ENCODE measurements around the gene CATSPERE. TPM values are rescaled to one million over a fixed set of nuclear protein-coding genes. Genes with fewer than 3 reads are reported as not detected.

Gene CATSPERE
- total and polyA plus RNA-seq, 4 donors: 0.18 to 2.2 (median 1.3) TPM

DNA sequence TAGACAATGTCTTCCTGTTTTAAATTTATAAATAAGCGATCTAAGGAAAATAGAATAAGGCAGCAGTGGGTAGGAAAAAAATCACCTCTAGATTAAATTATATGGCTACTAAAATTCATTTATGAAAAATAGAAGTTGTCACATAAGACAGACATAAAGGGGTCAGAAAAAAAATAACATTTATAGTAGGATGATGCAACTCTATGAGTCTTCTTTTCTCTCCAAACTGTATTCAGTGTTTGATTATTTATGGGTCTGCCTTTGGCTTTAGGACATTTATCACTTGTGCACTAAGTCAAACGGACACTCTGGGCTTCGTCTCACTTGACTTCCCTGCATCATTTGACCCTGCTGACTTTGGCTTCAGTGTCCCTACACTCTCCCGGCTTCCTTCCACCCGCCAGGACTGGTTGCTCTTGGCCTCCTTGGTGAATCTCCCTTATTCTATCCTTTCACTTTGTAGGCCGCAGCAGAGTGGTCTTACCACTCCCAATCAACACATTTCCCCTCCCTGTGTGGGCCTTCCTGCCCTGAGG lies 144.8 kb downstream of the CATSPERE start:
- H3K27me3 ChIP-seq (ENCODE audit: control insufficient read depth in 1 of 2, insufficient read depth in 2 of 2, low read length in 1 of 2): no peaks in the 10 kb centered on the region
- no peaks in the 10 kb centered on the region for H3K4me1 ChIP-seq (ENCODE audit: control insufficient read depth in 1 of 2, insufficient read depth in 2 of 2, low read length in 2 of 2)
- H3K36me3 ChIP-seq (ENCODE audit: control insufficient read depth in 1 of 2, insufficient read depth in 2 of 2, low read length in 1 of 2): no peaks in the 10 kb centered on the region
- H3K4me3 ChIP-seq (ENCODE audit: low read length in 2 of 2): no peak overlapping the region
- H3K9me3 ChIP-seq (ENCODE audit: control insufficient read depth, low read length): no peaks in the 10 kb centered on the region
- 83 to 85% methylated on average over 6 of the region's 6 CpGs for WGBS, 2 donors
- DNase-seq: no peak
- ATAC-seq (ENCODE audit: low FRiP score): no peak
- H3K27ac ChIP-seq (ENCODE audit: low read depth in 1 of 2, low read length in 2 of 2): no peak overlapping the region
- intact Hi-C loops (cut with DNase I): no loop called here

GRCh38 chr1:244614113-244614836 lies 153.2 kb downstream of the CATSPERE start:
- ATAC-seq (ENCODE audit: low FRiP score): no peak
- Histone ChIP-seq H3K36me3 (ENCODE audit: control insufficient read depth in 1 of 2, insufficient read depth in 2 of 2, low read length in 1 of 2) (no peaks in the 10 kb centered on the region), H3K4me3 (ENCODE audit: low read length in 2 of 2) (no peak overlapping the region), H3K27me3 (ENCODE audit: control insufficient read depth in 1 of 2, insufficient read depth in 2 of 2, low read length in 1 of 2) (no peaks in the 10 kb centered on the region), H3K4me1 (ENCODE audit: control insufficient read depth in 1 of 2, insufficient read depth in 2 of 2, low read length in 2 of 2) (no peaks in the 10 kb centered on the region), H3K9me3 (ENCODE audit: control insufficient read depth, low read length) (no peaks in the 10 kb centered on the region), H3K27ac (ENCODE audit: low read depth in 1 of 2, low read length in 2 of 2) (no peak overlapping the region)
- DNase-seq: no peak
- intact Hi-C loops (cut with DNase I): no loop called here
- 76 to 77% methylated on average over 9 of the region's 9 CpGs for WGBS, 2 donors

- WGBS, 2 donors: 42 to 43% methylated on average over 3 of the region's 3 CpGs
- Histone ChIP-seq H3K36me3 (ENCODE audit: control insufficient read depth in 1 of 2, insufficient read depth in 2 of 2, low read length in 1 of 2) (no peaks in the 10 kb centered on the region), H3K4me3 (ENCODE audit: low read length in 2 of 2) (no peak overlapping the region), H3K9me3 (ENCODE audit: control insufficient read depth, low read length) (no peaks in the 10 kb centered on the region), H3K4me1 (ENCODE audit: control insufficient read depth in 1 of 2, insufficient read depth in 2 of 2, low read length in 2 of 2) (no peaks in the 10 kb centered on the region), H3K27me3 (ENCODE audit: control insufficient read depth in 1 of 2, insufficient read depth in 2 of 2, low read length in 1 of 2) (no peaks in the 10 kb centered on the region), H3K27ac (ENCODE audit: low read depth in 1 of 2, low read length in 2 of 2) (no peak overlapping the region)
- intact Hi-C loops (cut with DNase I): no loop called here
- ATAC-seq (ENCODE audit: low FRiP score) (no peak), DNase-seq (no peak)
Observed at GRCh38 chr1:244614879-244615278, 153.8 kb downstream of the CATSPERE start.

DNA sequence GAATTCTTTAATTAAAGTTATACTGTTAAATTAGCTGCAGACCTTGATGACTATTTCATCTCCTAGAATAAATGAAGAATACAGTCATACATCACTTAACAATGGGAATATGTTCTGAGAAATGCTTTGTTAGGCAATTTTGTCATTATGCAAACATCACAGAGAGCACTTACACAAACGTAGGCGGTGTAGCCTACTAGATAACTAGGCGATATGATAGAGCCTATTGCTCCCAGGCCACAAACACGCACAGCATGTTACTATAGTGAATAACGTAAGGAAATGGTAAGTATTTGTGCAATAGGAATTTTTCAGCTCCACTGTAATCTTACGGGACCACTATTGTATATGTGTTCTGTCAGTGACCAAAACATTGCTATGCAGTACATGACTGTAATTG lies 154.2 kb downstream of the CATSPERE start:
- Histone ChIP-seq H3K27ac (ENCODE audit: low read depth in 1 of 2, low read length in 2 of 2) (no peak overlapping the region), H3K27me3 (ENCODE audit: control insufficient read depth in 1 of 2, insufficient read depth in 2 of 2, low read length in 1 of 2) (no peaks in the 10 kb centered on the region), H3K9me3 (ENCODE audit: control insufficient read depth, low read length) (no peaks in the 10 kb centered on the region), H3K4me3 (ENCODE audit: low read length in 2 of 2) (no peak overlapping the region), H3K36me3 (ENCODE audit: control insufficient read depth in 1 of 2, insufficient read depth in 2 of 2, low read length in 1 of 2) (no peaks in the 10 kb centered on the region), H3K4me1 (ENCODE audit: control insufficient read depth in 1 of 2, insufficient read depth in 2 of 2, low read length in 2 of 2) (no peaks in the 10 kb centered on the region)
- no peak for ATAC-seq (ENCODE audit: low FRiP score)
- intact Hi-C loops (cut with DNase I): no loop called here
- no peak for DNase-seq
- 88 to 91% methylated on average over 6 of the region's 6 CpGs for WGBS, 2 donors

GRCh38 chr1:244626709-244627108 lies 165.6 kb downstream of the CATSPERE start:
- no peaks in the 10 kb centered on the region for H3K9me3 ChIP-seq (ENCODE audit: control insufficient read depth, low read length)
- H3K4me1 ChIP-seq (ENCODE audit: control insufficient read depth in 1 of 2, insufficient read depth in 2 of 2, low read length in 2 of 2): no peaks in the 10 kb centered on the region
- intact Hi-C loops (cut with DNase I): no loop called here
- no peak overlapping the region for H3K4me3 ChIP-seq (ENCODE audit: low read length in 2 of 2)
- H3K27me3 ChIP-seq (ENCODE audit: control insufficient read depth in 1 of 2, insufficient read depth in 2 of 2, low read length in 1 of 2): no peaks in the 10 kb centered on the region
- ATAC-seq (ENCODE audit: low FRiP score): no peak
- H3K36me3 ChIP-seq (ENCODE audit: control insufficient read depth in 1 of 2, insufficient read depth in 2 of 2, low read length in 1 of 2): no peaks in the 10 kb centered on the region
- H3K27ac ChIP-seq (ENCODE audit: low read depth in 1 of 2, low read length in 2 of 2): no peak overlapping the region
- DNase-seq: no peak
- 77 to 88% methylated on average over 4 of the region's 4 CpGs for WGBS, 2 donors

DNA sequence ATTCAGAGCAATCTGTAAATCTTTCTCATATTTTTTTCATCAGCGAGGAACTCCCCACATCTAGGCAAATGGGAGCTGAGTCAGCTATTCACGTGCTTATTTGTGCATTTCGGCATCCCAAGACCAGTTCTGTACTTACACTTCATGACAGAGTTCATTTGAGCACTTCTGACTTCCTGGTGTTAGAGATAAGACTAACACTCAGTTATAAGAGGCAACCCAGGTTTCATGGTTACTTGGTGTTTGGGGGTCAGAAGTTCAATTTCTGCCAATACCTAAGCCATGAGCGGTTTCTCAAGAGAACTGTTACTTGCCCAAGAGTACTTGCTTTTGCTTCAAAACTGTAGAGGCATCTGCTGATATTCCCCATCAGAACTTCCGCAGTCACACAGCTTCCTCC lies 167.7 kb downstream of the CATSPERE start:
- DNase-seq: no peak
- Histone ChIP-seq H3K36me3 (ENCODE audit: control insufficient read depth in 1 of 2, insufficient read depth in 2 of 2, low read length in 1 of 2) (no peaks in the 10 kb centered on the region), H3K27me3 (ENCODE audit: control insufficient read depth in 1 of 2, insufficient read depth in 2 of 2, low read length in 1 of 2) (no peaks in the 10 kb centered on the region), H3K9me3 (ENCODE audit: control insufficient read depth, low read length) (no peaks in the 10 kb centered on the region), H3K27ac (ENCODE audit: low read depth in 1 of 2, low read length in 2 of 2) (no peak overlapping the region), H3K4me1 (ENCODE audit: control insufficient read depth in 1 of 2, insufficient read depth in 2 of 2, low read length in 2 of 2) (no peaks in the 10 kb centered on the region), H3K4me3 (ENCODE audit: low read length in 2 of 2) (no peak overlapping the region)
- WGBS, 2 donors: 74 to 84% methylated on average over 5 of the region's 5 CpGs
- no peak for ATAC-seq (ENCODE audit: low FRiP score)
- intact Hi-C loops (cut with DNase I): no loop called here

DNA sequence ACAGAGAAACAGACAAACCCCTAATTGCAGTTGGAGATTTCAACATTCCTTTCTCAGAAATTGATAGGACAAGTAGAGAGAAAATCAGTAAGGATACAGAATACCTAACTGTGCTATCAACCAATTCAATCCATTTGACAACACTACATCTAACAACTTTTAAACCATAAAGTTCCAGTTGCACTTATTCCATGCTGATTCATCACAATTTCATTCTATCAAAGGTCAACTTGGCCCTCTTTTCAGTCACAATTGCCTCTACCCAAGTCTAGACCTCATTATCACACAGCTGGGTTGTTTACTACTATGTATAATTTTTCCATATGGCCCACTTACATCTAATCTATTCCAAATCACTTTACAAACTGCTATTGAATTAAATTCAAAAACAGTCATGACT lies 172.1 kb downstream of the CATSPERE start:
- DNase-seq: no peak
- Histone ChIP-seq H3K27me3 (ENCODE audit: control insufficient read depth in 1 of 2, insufficient read depth in 2 of 2, low read length in 1 of 2) (no peaks in the 10 kb centered on the region), H3K9me3 (ENCODE audit: control insufficient read depth, low read length) (no peaks in the 10 kb centered on the region), H3K27ac (ENCODE audit: low read depth in 1 of 2, low read length in 2 of 2) (no peak overlapping the region), H3K36me3 (ENCODE audit: control insufficient read depth in 1 of 2, insufficient read depth in 2 of 2, low read length in 1 of 2) (no peaks in the 10 kb centered on the region), H3K4me1 (ENCODE audit: control insufficient read depth in 1 of 2, insufficient read depth in 2 of 2, low read length in 2 of 2) (no peaks in the 10 kb centered on the region), H3K4me3 (ENCODE audit: low read length in 2 of 2) (no peak overlapping the region)
- no peak for ATAC-seq (ENCODE audit: low FRiP score)
- intact Hi-C loops (cut with DNase I): no loop called here

GRCh38 chr1:244634546-244634945 lies 173.5 kb downstream of the CATSPERE start:
- 91 to 95% methylated on average over 6 of the region's 6 CpGs for WGBS, 2 donors

GRCh38 chr1:244636488-244637259 lies 175.6 kb downstream of the CATSPERE start:
- Histone ChIP-seq H3K4me3 (ENCODE audit: low read length in 2 of 2) (no peak overlapping the region), H3K4me1 (ENCODE audit: control insufficient read depth in 1 of 2, insufficient read depth in 2 of 2, low read length in 2 of 2) (no peaks in the 10 kb centered on the region), H3K27ac (ENCODE audit: low read depth in 1 of 2, low read length in 2 of 2) (no peak overlapping the region), H3K27me3 (ENCODE audit: control insufficient read depth in 1 of 2, insufficient read depth in 2 of 2, low read length in 1 of 2) (no peaks in the 10 kb centered on the region), H3K36me3 (ENCODE audit: control insufficient read depth in 1 of 2, insufficient read depth in 2 of 2, low read length in 1 of 2) (no peaks in the 10 kb centered on the region), H3K9me3 (ENCODE audit: control insufficient read depth, low read length) (no peaks in the 10 kb centered on the region)
- ATAC-seq (ENCODE audit: low FRiP score) (no peak), DNase-seq (no peak)
- intact Hi-C loops (cut with DNase I): no loop called here
- WGBS, 2 donors: 89 to 91% methylated on average over 10 of the region's 10 CpGs

More at GRCh38 chr1:244634546-244634945, 173.5 kb downstream of the CATSPERE start:
- Histone ChIP-seq H3K4me1 (ENCODE audit: control insufficient read depth in 1 of 2, insufficient read depth in 2 of 2, low read length in 2 of 2) (no peaks in the 10 kb centered on the region), H3K4me3 (ENCODE audit: low read length in 2 of 2) (no peak overlapping the region), H3K27me3 (ENCODE audit: control insufficient read depth in 1 of 2, insufficient read depth in 2 of 2, low read length in 1 of 2) (no peaks in the 10 kb centered on the region), H3K9me3 (ENCODE audit: control insufficient read depth, low read length) (no peaks in the 10 kb centered on the region), H3K27ac (ENCODE audit: low read depth in 1 of 2, low read length in 2 of 2) (no peak overlapping the region), H3K36me3 (ENCODE audit: control insufficient read depth in 1 of 2, insufficient read depth in 2 of 2, low read length in 1 of 2) (no peaks in the 10 kb centered on the region)
- DNase-seq (no peak), ATAC-seq (ENCODE audit: low FRiP score) (no peak)
- intact Hi-C loops (cut with DNase I): no loop called here

All from aorta (tissue), 5 donors.